ENCODE measurements around the gene FSTL4.

DNA sequence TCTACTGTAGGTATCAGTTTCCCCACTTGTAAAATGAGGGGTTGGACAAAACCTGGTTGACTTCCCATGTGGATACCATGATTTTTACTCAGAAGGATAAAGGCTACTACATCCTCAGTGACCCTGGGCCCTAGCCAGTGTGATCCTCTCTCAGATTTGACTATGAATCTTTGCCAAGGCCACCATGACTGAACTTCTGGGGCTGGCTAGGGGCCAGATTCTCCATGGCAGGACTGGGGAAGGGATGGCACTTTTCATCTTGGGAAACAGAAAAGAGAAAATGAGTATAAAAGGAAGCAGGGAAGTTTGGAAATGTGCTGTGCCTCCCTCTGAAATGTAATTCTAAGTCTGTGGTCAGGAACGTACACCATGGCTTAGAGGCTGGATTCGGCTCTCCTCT, 1.4 kb upstream of the FSTL4 start:
- no peak for TF ChIP-seq EZH2 (IDR thresholded peaks at IDR 0.05; ENCODE audit: low read depth)
- TF ChIP-seq, protein P1, sequence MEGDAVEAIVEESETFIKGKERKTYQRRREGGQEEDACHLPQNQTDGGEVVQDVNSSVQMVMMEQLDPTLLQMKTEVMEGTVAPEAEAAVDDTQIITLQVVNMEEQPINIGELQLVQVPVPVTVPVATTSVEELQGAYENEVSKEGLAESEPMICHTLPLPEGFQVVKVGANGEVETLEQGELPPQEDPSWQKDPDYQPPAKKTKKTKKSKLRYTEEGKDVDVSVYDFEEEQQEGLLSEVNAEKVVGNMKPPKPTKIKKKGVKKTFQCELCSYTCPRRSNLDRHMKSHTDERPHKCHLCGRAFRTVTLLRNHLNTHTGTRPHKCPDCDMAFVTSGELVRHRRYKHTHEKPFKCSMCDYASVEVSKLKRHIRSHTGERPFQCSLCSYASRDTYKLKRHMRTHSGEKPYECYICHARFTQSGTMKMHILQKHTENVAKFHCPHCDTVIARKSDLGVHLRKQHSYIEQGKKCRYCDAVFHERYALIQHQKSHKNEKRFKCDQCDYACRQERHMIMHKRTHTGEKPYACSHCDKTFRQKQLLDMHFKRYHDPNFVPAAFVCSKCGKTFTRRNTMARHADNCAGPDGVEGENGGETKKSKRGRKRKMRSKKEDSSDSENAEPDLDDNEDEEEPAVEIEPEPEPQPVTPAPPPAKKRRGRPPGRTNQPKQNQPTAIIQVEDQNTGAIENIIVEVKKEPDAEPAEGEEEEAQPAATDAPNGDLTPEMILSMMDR (conservative IDR thresholded peaks at IDR 0.05): no peak
